A549 (cell line): ENCODE measurements around the gene ZNF827. TPM values are rescaled to one million over a fixed set of nuclear protein-coding genes. Genes with fewer than 3 reads are reported as not detected.

Experiments used
- ATAC-seq, 2 experiments: fragments of 200-7000 bp in 1 of 2; fragments of >200 bp in 1 of 2; cut with Nextera tagmentation in 1 of 2; cut with Tn5 transposase in 1 of 2; 3 replicates each; pipeline versions ENCODE4 v1.8.0 to v1.9.1; 2018 to 2020; ENCODE audit warnings: mild to moderate bottlenecking in 1 of 2, moderate library complexity in 1 of 2
- CTCF ChIA-PET: fragments of 300-600 bp; sonication (Branson Sonifier 250); formaldehyde crosslinking; extraction: SDS; loops from one replicate; lab custom pipeline; 2021; ENCODE audit warnings: antibody characterized with exemption, inconsistent platforms; lab: Yijun Ruan, JAX
- POLR2A ChIA-PET: fragments of 350-600 bp; formaldehyde crosslinking; extraction: SDS; loops from one replicate; lab custom pipeline; 2021; ENCODE audit warnings: antibody characterized with exemption, inconsistent platforms; lab: Yijun Ruan, JAX
- DNase-seq, 2 experiments: peaks; one replicate each; pipeline versions ENCODE4 v3.0.0 to v3.0.0-alpha.2; 2011 to 2016; ENCODE audit warnings: low read depth in 1 of 2, low spot score in 1 of 2
- FAIRE-seq: peaks from 2 replicates; lab custom pipeline; 2011; peaks lifted over from hg19 to GRCh38; lab: Jason Lieb, UNC
- H3K27ac ChIP-seq, 2 experiments: fragments of >200 bp; sonication (Bioruptor Twin); formaldehyde crosslinking; 3 replicates each; pipeline ENCODE4 v1.5.1; 2016 to 2017
- H3K4me1 ChIP-seq: fragments of >200 bp; sonication (Bioruptor Twin); formaldehyde crosslinking; 3 replicates; pipeline ENCODE4 v1.6.1; 2016
- H3K4me2 ChIP-seq: fragments of >200 bp; sonication (Bioruptor Twin); formaldehyde crosslinking; 3 replicates; pipeline ENCODE4 v1.6.1; 2016
- H3K4me3 ChIP-seq: fragments of >200 bp; sonication (Bioruptor Twin); formaldehyde crosslinking; 3 replicates; pipeline ENCODE4 v1.5.1; 2016
- H3K9me3 ChIP-seq: fragments of >200 bp; sonication (Bioruptor Twin); formaldehyde crosslinking; 3 replicates; pipeline ENCODE4 v1.6.1; 2016
- BHLHE40 ChIP-seq: IDR thresholded peaks from 2 replicates; pipeline ENCODE4 v1.6.1; 2012; ENCODE audit warnings: low read depth, low read length, inconsistent platforms
- CBX2 ChIP-seq: fragments of 200-600 bp; sonication (generic); IDR thresholded peaks from 2 replicates; pipeline ENCODE4 v1.6.1; 2016; ENCODE audit warnings: low read depth, mild to moderate bottlenecking, borderline replicate concordance
- CBX8 ChIP-seq: fragments of 200-600 bp; sonication (generic); IDR thresholded peaks from 2 replicates; pipeline ENCODE4 v1.6.1; 2016
- CEBPB ChIP-seq, 2 experiments: fragments of >200 bp in 1 of 2; sonication (Bioruptor Twin) in 1 of 2; formaldehyde crosslinking in 1 of 2; IDR thresholded peaks; 2 replicates each; pipeline ENCODE4 v1.6.1; 2012 to 2016
- CTCF ChIP-seq: fragments of >200 bp; sonication (Bioruptor Twin); formaldehyde crosslinking; IDR thresholded peaks from 3 replicates; pipeline ENCODE4 v1.5.1; 2016
- E2F6 ChIP-seq: IDR thresholded peaks from 2 replicates; pipeline ENCODE4 v1.6.1; 2012; ENCODE audit warnings: low read depth, borderline replicate concordance
- EHF ChIP-seq: fragments of 250-450 bp; sonication (Bioruptor Pico); IDR thresholded peaks from 2 replicates; pipeline ENCODE4 v1.5.0; 2020; ENCODE audit warnings: mild to moderate bottlenecking
- EHMT2 ChIP-seq: fragments of 200-600 bp; sonication (generic); IDR thresholded peaks from 2 replicates; pipeline ENCODE4 v1.6.1; 2016; ENCODE audit warnings: antibody characterized with exemption, low read depth, mild to moderate bottlenecking, moderate library complexity
- EP300 ChIP-seq, 2 experiments: fragments of >200 bp; sonication (Bioruptor Twin); formaldehyde crosslinking; IDR thresholded peaks; 2 replicates in 1 of 2; 3 replicates in 1 of 2; pipeline ENCODE4 v1.6.1; 2016 to 2017
- ESRRA ChIP-seq: fragments of 150-350 bp; IDR thresholded peaks from 2 replicates; pipeline ENCODE4 v1.6.1; 2014; ENCODE audit warnings: mild to moderate bottlenecking, low read length, borderline replicate concordance
- FOSB ChIP-seq: fragments of 250-450 bp; sonication (Bioruptor Pico); IDR thresholded peaks from 2 replicates; pipeline ENCODE4 v1.5.0; 2020; ENCODE audit warnings: mild to moderate bottlenecking, moderate library complexity
- GATA3 ChIP-seq: IDR thresholded peaks from 2 replicates; pipeline ENCODE4 v1.6.1; 2012; ENCODE audit warnings: borderline replicate concordance
- HDAC2 ChIP-seq: fragments of 200-600 bp; sonication (generic); IDR thresholded peaks from 2 replicates; pipeline ENCODE4 v1.6.1; 2016
- HEYL ChIP-seq: fragments of 250-450 bp; sonication (Bioruptor Pico); IDR thresholded peaks from 2 replicates; pipeline ENCODE4 v1.8.0; 2021; ENCODE audit warnings: mild to moderate bottlenecking, moderate library complexity
- HOXB5 ChIP-seq: fragments of 250-450 bp; sonication (Bioruptor Pico); IDR thresholded peaks from 2 replicates; pipeline ENCODE4 v1.5.0; 2020; ENCODE audit warnings: mild to moderate bottlenecking, moderate library complexity
- JUNB ChIP-seq: fragments of >200 bp; sonication (Bioruptor Twin); formaldehyde crosslinking; IDR thresholded peaks from 2 replicates; pipeline ENCODE4 v1.6.1; 2016
- MAFK ChIP-seq: fragments of 450-650 bp; IDR thresholded peaks from 2 replicates; pipeline ENCODE4 v1.6.1; 2014; ENCODE audit not compliant: partially characterized antibody
- MAX ChIP-seq: IDR thresholded peaks from 2 replicates; pipeline ENCODE4 v1.6.1; 2012
- NR3C1 ChIP-seq: fragments of >200 bp; sonication (Bioruptor Twin); formaldehyde crosslinking; IDR thresholded peaks from 3 replicates; pipeline ENCODE4 v1.6.1; 2017
- PBX3 ChIP-seq: IDR thresholded peaks from 2 replicates; pipeline ENCODE4 v1.6.1; 2012
- POLR2AphosphoS2 ChIP-seq: conservative IDR thresholded peaks from 2 replicates; pipeline ENCODE4 v1.6.1; 2012; ENCODE audit warnings: low read length, improper control_type of control experiment, inconsistent platforms
- RAD21 ChIP-seq, 2 experiments: fragments of >200 bp in 1 of 2; sonication (Bioruptor Twin) in 1 of 2; formaldehyde crosslinking in 1 of 2; IDR thresholded peaks in 1 of 2; conservative IDR thresholded peaks in 1 of 2; 2 replicates in 1 of 2; 3 replicates in 1 of 2; pipeline ENCODE4 v1.6.1; 2012 to 2018; ENCODE audit warnings: inconsistent platforms in 1 of 2
- SREBF2 ChIP-seq: fragments of 450-650 bp; IDR thresholded peaks from 2 replicates; pipeline ENCODE4 v1.6.1; 2014; ENCODE audit warnings: mild to moderate bottlenecking, moderate library complexity
- USF2 ChIP-seq: fragments of 450-650 bp; IDR thresholded peaks from 2 replicates; pipeline ENCODE4 v1.6.1; 2014; ENCODE audit warnings: antibody characterized with exemption
- ZNF302 ChIP-seq: fragments of 250-450 bp; sonication (Bioruptor Pico); IDR thresholded peaks from 2 replicates; pipeline ENCODE4 v1.9.0; 2021; ENCODE audit warnings: inconsistent platforms, mild to moderate bottlenecking, moderate library complexity
- ZSCAN20 ChIP-seq: fragments of 250-450 bp; sonication (Bioruptor Pico); IDR thresholded peaks from 2 replicates; pipeline ENCODE4 v1.8.0; 2022; ENCODE audit warnings: mild to moderate bottlenecking, moderate library complexity
- WGBS: methylation state at CpG from one replicate; pipeline ENCODE4 v1.1.6; 2017; ENCODE audit errors: missing lambda C conversion rate; 5-methylcytosine and 5-hydroxymethylcytosine counted together
- polyA plus RNA-seq, 4 experiments: library from polyadenylated mRNA; depleted of rRNA in 3 of 4; stranded (reverse); fragments of >200 nt; fragmentation: RNase III in 1 of 4; extraction: RNeasy Plus Mini Kit Qiagen cat#74134 plus additional on column Dnase treatment in 1 of 4; gene quantifications; 2 replicates in 3 of 4; 3 replicates in 1 of 4; pipeline ENCODE4 v1.2.3, GENCODE V29; 2011 to 2017
- TF ChIP-seq, protein P1 (sequence below): fragments of 250-450 bp; sonication (Bioruptor Pico); IDR thresholded peaks from 2 replicates; pipeline ENCODE4 v1.5.0; 2021; ENCODE audit warnings: mild to moderate bottlenecking, moderate library complexity, borderline replicate concordance

Gene ZNF827
- polyA plus RNA-seq, 2 of the 4 experiments (the other 2 are of a cell fraction), result 3.8 to 4.2 TPM

DNA sequence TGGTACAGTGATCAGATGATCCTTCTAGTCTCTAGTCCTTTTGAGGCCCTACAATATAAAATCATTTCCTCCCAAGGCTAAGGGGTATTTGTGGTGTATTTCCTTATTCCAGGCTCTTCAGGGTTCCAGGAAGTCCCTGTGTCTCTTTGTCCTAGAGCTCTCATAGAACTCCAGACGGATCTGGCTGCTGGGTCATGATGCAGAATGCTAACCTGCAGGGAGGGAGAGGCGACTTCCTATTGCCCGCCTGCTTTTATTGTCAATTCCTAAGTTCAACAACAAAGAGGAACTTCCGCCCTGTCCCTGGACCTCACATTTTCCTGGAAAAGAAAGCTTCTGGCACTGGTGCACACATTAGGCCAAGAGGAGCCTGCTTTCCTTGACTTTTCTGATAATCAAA, 45.9 kb upstream of the ZNF827 start (continued):
- TF ChIP-seq SREBF2, result no peak
- TF ChIP-seq CBX8, result no peak

DNA sequence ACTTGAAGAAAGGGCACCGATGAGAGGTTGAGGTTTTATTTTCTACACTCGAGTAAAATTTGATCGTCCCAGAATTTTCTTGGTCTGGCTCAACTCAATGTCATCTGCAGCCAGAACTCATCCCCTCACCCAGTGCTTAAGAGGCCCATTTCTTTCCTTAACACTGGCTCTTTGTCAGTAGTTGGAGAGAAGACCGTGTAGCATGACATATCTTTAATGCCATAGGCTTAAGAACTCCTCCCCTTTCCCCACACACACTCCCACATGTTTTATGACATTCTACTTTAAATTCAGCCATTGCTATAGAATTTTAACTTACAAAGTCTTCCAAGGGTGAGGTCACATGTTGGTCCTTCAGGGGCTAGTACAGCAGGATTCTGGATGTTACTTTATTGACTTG, 44.2 kb upstream of the ZNF827 start:
- no peak for DNase-seq
- Histone ChIP-seq H3K4me1 (no peaks in the 10 kb centered on the region), H3K4me2 (no peak overlapping the region), H3K4me3 (no peak overlapping the region), H3K27ac (no peak overlapping the region), H3K9me3 (no peaks in the 10 kb centered on the region)
- POLR2A ChIA-PET, result no interaction called here
- no peak for TF ChIP-seq HDAC2
- TF ChIP-seq EP300 (IDR thresholded peaks at IDR 0.05), result no peak
- TF ChIP-seq CEBPB (IDR thresholded peaks at IDR 0.05), result no peak
- no peak for TF ChIP-seq SREBF2
- no peak for TF ChIP-seq USF2
- TF ChIP-seq JUNB, result no peak
- TF ChIP-seq FOSB (CRISPR knock-in tag), result no peak
- TF ChIP-seq HOXB5 (CRISPR knock-in tag), result no peak
- no peak for TF ChIP-seq MAFK
- no peak for TF ChIP-seq BHLHE40
- TF ChIP-seq E2F6, result no peak
- TF ChIP-seq POLR2AphosphoS2, result no peak
- TF ChIP-seq CBX2, result no peak
- TF ChIP-seq GATA3, result no peak
- TF ChIP-seq HEYL (CRISPR knock-in tag), result no peak
- no peak for TF ChIP-seq PBX3
- no peak for TF ChIP-seq RAD21 (conservative IDR thresholded peaks at IDR 0.05 in 1 of 2, IDR thresholded peaks at IDR 0.05 in 1 of 2)
- TF ChIP-seq CTCF, result no peak
- TF ChIP-seq ESRRA, result no peak
- no peak for TF ChIP-seq ZSCAN20 (CRISPR knock-in tag)
- no peak for FAIRE-seq
- CTCF ChIA-PET, result interaction anchor here (0.6 kb wide), 2 partner anchors 199 to 307 kb away, joined by 3 to 4 read pairs; no protein-coding TSS in a partner anchor
- WGBS, result 31% methylated on average over 4 of the region's 4 CpGs
- no peak for ATAC-seq

DNA sequence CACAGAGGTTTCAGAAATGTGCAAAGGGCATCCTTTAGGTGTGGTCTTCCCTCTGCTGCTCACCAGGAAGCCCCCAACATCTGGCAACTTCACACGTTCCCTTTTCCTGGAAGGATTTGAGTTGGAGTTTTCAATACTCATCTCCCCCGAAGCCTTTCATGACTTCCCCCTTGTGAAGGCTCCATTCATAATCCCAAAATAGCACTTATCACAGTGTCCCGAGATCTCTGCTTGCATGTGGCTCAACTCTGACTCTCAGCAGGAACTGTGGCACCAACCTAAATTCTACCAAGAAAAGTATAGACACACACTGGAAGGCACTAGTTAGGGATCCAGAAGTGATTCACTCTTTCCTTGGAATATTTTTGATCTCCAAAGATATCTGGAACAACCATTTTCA, 40.5 kb upstream of the ZNF827 start:
- POLR2A ChIA-PET, result no interaction called here
- WGBS, result 18% methylated on average over 3 of the region's 3 CpGs
- TF ChIP-seq GATA3, result no peak
- TF ChIP-seq RAD21 (conservative IDR thresholded peaks at IDR 0.05 in 1 of 2, IDR thresholded peaks at IDR 0.05 in 1 of 2), result no peak
- TF ChIP-seq, protein P1, sequence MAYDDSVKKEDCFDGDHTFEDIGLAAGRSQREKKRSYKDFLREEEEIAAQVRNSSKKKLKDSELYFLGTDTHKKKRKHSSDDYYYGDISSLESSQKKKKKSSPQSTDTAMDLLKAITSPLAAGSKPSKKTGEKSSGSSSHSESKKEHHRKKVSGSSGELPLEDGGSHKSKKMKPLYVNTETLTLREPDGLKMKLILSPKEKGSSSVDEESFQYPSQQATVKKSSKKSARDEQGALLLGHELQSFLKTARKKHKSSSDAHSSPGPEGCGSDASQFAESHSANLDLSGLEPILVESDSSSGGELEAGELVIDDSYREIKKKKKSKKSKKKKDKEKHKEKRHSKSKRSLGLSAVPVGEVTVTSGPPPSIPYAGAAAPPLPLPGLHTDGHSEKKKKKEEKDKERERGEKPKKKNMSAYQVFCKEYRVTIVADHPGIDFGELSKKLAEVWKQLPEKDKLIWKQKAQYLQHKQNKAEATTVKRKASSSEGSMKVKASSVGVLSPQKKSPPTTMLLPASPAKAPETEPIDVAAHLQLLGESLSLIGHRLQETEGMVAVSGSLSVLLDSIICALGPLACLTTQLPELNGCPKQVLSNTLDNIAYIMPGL, result no peak
- TF ChIP-seq BHLHE40, result no peak
- TF ChIP-seq CTCF, result no peak
- TF ChIP-seq MAX, result no peak
- no peak for TF ChIP-seq E2F6
- TF ChIP-seq EHF (CRISPR knock-in tag), result no peak
- no peak for TF ChIP-seq EHMT2
- no peak for TF ChIP-seq ZNF302 (CRISPR knock-in tag)
- no peak for TF ChIP-seq NR3C1
- no peak for TF ChIP-seq POLR2AphosphoS2

More for the DNA sequence above, 40.5 kb upstream of the ZNF827 start:
- FAIRE-seq, result no peak
- no peaks in the 10 kb centered on the region for H3K9me3 ChIP-seq
- ATAC-seq, result no peak
- DNase-seq, result no peak
- H3K27ac ChIP-seq, result no peak overlapping the region
- CTCF ChIA-PET, result no interaction called here
- no peaks in the 10 kb centered on the region for H3K4me1 ChIP-seq
- no peak overlapping the region for H3K4me2 ChIP-seq
- no peak overlapping the region for H3K4me3 ChIP-seq
